ENCODE measurements around the gene NR3C2.

The NR3C2 gene

GRCh38 chr4:148448141-148448540 is 5.9 kb upstream of the NR3C2 start:
- no peaks in the 10 kb centered on the region for H3K9me3 ChIP-seq (ENCODE audit: insufficient read depth, low read length)
- H3K36me3 ChIP-seq (ENCODE audit: low read length) = no peaks in the 10 kb centered on the region
- H3K27ac ChIP-seq (ENCODE audit: low read depth, low read length) = no peak overlapping the region
- no peaks in the 10 kb centered on the region for H4K20me1 ChIP-seq (ENCODE audit: low read depth, low read length)
- no peak overlapping the region for H3K9ac ChIP-seq (ENCODE audit: low read length)
- no peak overlapping the region for H2AFZ ChIP-seq (ENCODE audit: low read depth, low read length, severe bottlenecking)
- no peaks in the 10 kb centered on the region for H3K9me2 ChIP-seq (replicated peaks; ENCODE audit: insufficient read depth, low read length)
- TF ChIP-seq CTCF (IDR thresholded peaks at IDR 0.05; ENCODE audit: insufficient read depth, low read length, poor library complexity, severe bottlenecking) = no peak
- no peaks in the 10 kb centered on the region for H3F3A ChIP-seq (ENCODE audit: insufficient read depth)
- H3K4me3 ChIP-seq (ENCODE audit: insufficient read depth, low read length, poor library complexity, severe bottlenecking) = no peak overlapping the region
- no peaks in the 10 kb centered on the region for H3K27me3 ChIP-seq (ENCODE audit: low read length)
- no peaks in the 10 kb centered on the region for H3K79me2 ChIP-seq (ENCODE audit: insufficient read depth, low read length)
- H3K4me2 ChIP-seq (ENCODE audit: low read depth, low read length, poor library complexity, severe bottlenecking) = no peak overlapping the region

GRCh38 chr4:148447681-148448080 is 5.5 kb upstream of the NR3C2 start:
- no peaks in the 10 kb centered on the region for H3F3A ChIP-seq (ENCODE audit: insufficient read depth)
- TF ChIP-seq EZH2phosphoT487 (conservative IDR thresholded peaks at IDR 0.05; ENCODE audit: low read length) (no peak), CTCF (IDR thresholded peaks at IDR 0.05; ENCODE audit: insufficient read depth, low read length, poor library complexity, severe bottlenecking) (no peak)
- H3K9me2 ChIP-seq (replicated peaks; ENCODE audit: insufficient read depth, low read length) = no peaks in the 10 kb centered on the region
- no peaks in the 10 kb centered on the region for H3K79me2 ChIP-seq (ENCODE audit: insufficient read depth, low read length)
- H3K9ac ChIP-seq (ENCODE audit: low read length) = no peak overlapping the region
- H3K27ac ChIP-seq (ENCODE audit: low read depth, low read length) = no peak overlapping the region
- no peak overlapping the region for H3K4me2 ChIP-seq (ENCODE audit: low read depth, low read length, poor library complexity, severe bottlenecking)
- no peaks in the 10 kb centered on the region for H4K20me1 ChIP-seq (ENCODE audit: low read depth, low read length)
- H3K36me3 ChIP-seq (ENCODE audit: low read length) = no peaks in the 10 kb centered on the region
- no peaks in the 10 kb centered on the region for H3K9me3 ChIP-seq (ENCODE audit: insufficient read depth, low read length)
- H3K4me3 ChIP-seq (ENCODE audit: insufficient read depth, low read length, poor library complexity, severe bottlenecking) = no peak overlapping the region
- no peaks in the 10 kb centered on the region for H3K27me3 ChIP-seq (ENCODE audit: low read length)
- H2AFZ ChIP-seq (ENCODE audit: low read depth, low read length, severe bottlenecking) = no peak overlapping the region

GRCh38 chr4:148445860-148446330 is 3.7 kb upstream of the NR3C2 start:
- Histone ChIP-seq H3K9me2 (replicated peaks; ENCODE audit: insufficient read depth, low read length) (no peaks in the 10 kb centered on the region), H3K36me3 (ENCODE audit: low read length) (no peaks in the 10 kb centered on the region), H3K79me2 (ENCODE audit: insufficient read depth, low read length) (no peaks in the 10 kb centered on the region), H3K27ac (ENCODE audit: low read depth, low read length) (no peak overlapping the region), H3K9ac (ENCODE audit: low read length) (peak overlapping the region; percentile 55), H4K20me1 (ENCODE audit: low read depth, low read length) (no peaks in the 10 kb centered on the region), H3F3A (ENCODE audit: insufficient read depth) (peaks cover 2% of the 10 kb centered on the region; the same call in 1 of the 2 replicates), H3K27me3 (ENCODE audit: low read length) (no peaks in the 10 kb centered on the region), H2AFZ (ENCODE audit: low read depth, low read length, severe bottlenecking) (peak overlapping the region; percentile 80), H3K4me2 (ENCODE audit: low read depth, low read length, poor library complexity, severe bottlenecking) (peak overlapping the region; percentile 47), H3K9me3 (ENCODE audit: insufficient read depth, low read length) (no peaks in the 10 kb centered on the region), H3K4me3 (ENCODE audit: insufficient read depth, low read length, poor library complexity, severe bottlenecking) (peak overlapping the region; percentile 46)
- no peak for TF ChIP-seq EZH2phosphoT487 (conservative IDR thresholded peaks at IDR 0.05; ENCODE audit: low read length)
- TF ChIP-seq CTCF (IDR thresholded peaks at IDR 0.05; ENCODE audit: insufficient read depth, low read length, poor library complexity, severe bottlenecking) = no peak
